CD14-positive monocyte (primary cell): ENCODE data around the gene DNAJA1. TPM values are rescaled to one million over a fixed set of nuclear protein-coding genes. Genes with fewer than 3 reads are reported as not detected.

Experiments used
- DNase-seq, 3 donors: peaks; one replicate each; pipeline ENCODE4 v3.0.0-alpha.2; 2011 to 2022
- H2AFZ ChIP-seq: 2 replicates; pipeline ENCODE4 v1.6.0; 2012; ENCODE audit warnings: mild to moderate bottlenecking, low read depth, low read length, inconsistent platforms; ENCODE audit not compliant: insufficient read depth, poor library complexity, severe bottlenecking
- H3K27ac ChIP-seq, 2 donors: 1 replicate in 1 of 2; 2 replicates in 1 of 2; pipeline ENCODE4 v1.5.1; 2012 to 2013; ENCODE audit warnings: low read length in 2 of 2, control low read depth in 1 of 2, inconsistent platforms in 1 of 2, low read depth in 1 of 2, mild to moderate bottlenecking in 1 of 2
- H3K27me3 ChIP-seq, 2 donors: one replicate each; pipeline versions ENCODE4 v1.6.0 to v1.6.1; 2011 to 2013; ENCODE audit warnings: low read length in 2 of 2; ENCODE audit not compliant: control insufficient read depth in 2 of 2, insufficient read depth in 2 of 2
- H3K36me3 ChIP-seq, 2 donors: replicated peaks in 1 of 2; 1 replicate in 1 of 2; 2 replicates in 1 of 2; pipeline versions ENCODE4 v1.5.1 to v1.6.1; 2012 to 2013; ENCODE audit warnings: low read length in 2 of 2, control low read depth in 1 of 2, inconsistent platforms in 1 of 2, mild to moderate bottlenecking in 1 of 2; ENCODE audit not compliant: insufficient read depth in 2 of 2, control insufficient read depth in 1 of 2
- H3K4me1 ChIP-seq, 2 donors: 1 replicate in 1 of 2; 2 replicates in 1 of 2; pipeline versions ENCODE4 v1.5.1 to v1.6.1; 2012 to 2013; ENCODE audit warnings: low read length in 2 of 2, control low read depth in 1 of 2, inconsistent platforms in 1 of 2, mild to moderate bottlenecking in 1 of 2, moderate library complexity in 1 of 2; ENCODE audit not compliant: insufficient read depth in 2 of 2, control insufficient read depth in 1 of 2
- H3K4me2 ChIP-seq: replicated peaks from 2 replicates; pipeline ENCODE3; 2012; ENCODE audit warnings: low read length, moderate library complexity, mild to moderate bottlenecking; ENCODE audit not compliant: poor library complexity, severe bottlenecking; ENCODE audit errors: extremely low read depth
- H3K4me3 ChIP-seq, 3 experiments: fragments of 200-600 bp in 1 of 3; sonication (generic) in 1 of 3; replicated peaks in 1 of 3; 1 replicate in 2 of 3; 2 replicates in 1 of 3; pipeline ENCODE4 v1.5.1; 2011 to 2013; ENCODE audit warnings: low read length in 3 of 3, mild to moderate bottlenecking in 3 of 3, control low read depth in 2 of 3, low read depth in 2 of 3, inconsistent platforms in 1 of 3, moderate library complexity in 1 of 3
- H3K79me2 ChIP-seq: 2 replicates; pipeline ENCODE4 v1.6.0; 2012; ENCODE audit warnings: mild to moderate bottlenecking, control low read depth, inconsistent platforms, low read length, moderate library complexity; ENCODE audit not compliant: insufficient read depth
- H3K9ac ChIP-seq: 2 replicates; pipeline ENCODE4 v1.6.0; 2017; ENCODE audit warnings: low read length, mild to moderate bottlenecking; ENCODE audit not compliant: insufficient read depth, poor library complexity, severe bottlenecking
- H3K9me3 ChIP-seq, 2 donors: replicated peaks in 1 of 2; 1 replicate in 1 of 2; 2 replicates in 1 of 2; pipeline versions ENCODE4 v1.5.1 to v1.6.1; 2012 to 2013; ENCODE audit warnings: low read length in 2 of 2, control low read depth in 1 of 2; ENCODE audit not compliant: control insufficient read depth in 1 of 2, insufficient read depth in 1 of 2
- H4K20me1 ChIP-seq: 2 replicates; pipeline ENCODE4 v1.6.0; 2012; ENCODE audit warnings: mild to moderate bottlenecking, low read length, control low read depth, moderate library complexity; ENCODE audit not compliant: insufficient read depth
- H3K27ac Mint-ChIP-seq, 7 donors: one replicate each; pipeline ENCODE4 v1.8.0; 2020; ENCODE audit warnings: mild to moderate bottlenecking in 7 of 7, mixed read lengths in 7 of 7, moderate library complexity in 6 of 7, inconsistent platforms in 2 of 7
- H3K27me3 Mint-ChIP-seq, 3 donors: one replicate each; pipeline ENCODE4 v1.8.0; 2021 to 2022; ENCODE audit warnings: low read depth in 3 of 3, mild to moderate bottlenecking in 3 of 3, mixed read lengths in 3 of 3, moderate library complexity in 3 of 3, inconsistent platforms in 1 of 3
- H3K36me3 Mint-ChIP-seq, 2 donors: one replicate each; pipeline ENCODE4 v1.8.0; 2020; ENCODE audit warnings: mixed read lengths in 2 of 2, inconsistent platforms in 1 of 2, mild to moderate bottlenecking in 1 of 2
- H3K4me1 Mint-ChIP-seq: one replicate; pipeline ENCODE4 v1.8.0; 2020; ENCODE audit warnings: mild to moderate bottlenecking, mixed read lengths
- H3K4me3 Mint-ChIP-seq, 2 donors: one replicate each; pipeline ENCODE4 v1.8.0; 2020; ENCODE audit warnings: mild to moderate bottlenecking in 2 of 2, mixed read lengths in 2 of 2, moderate library complexity in 1 of 2
- H3K9me3 Mint-ChIP-seq, 7 donors: one replicate each; pipeline ENCODE4 v1.8.0; 2020 to 2022; ENCODE audit warnings: mixed read lengths in 7 of 7, mild to moderate bottlenecking in 6 of 7, moderate library complexity in 6 of 7, inconsistent platforms in 2 of 7
- CTCF ChIP-seq: fragments of 200-600 bp; IDR thresholded peaks from one replicate; pipeline ENCODE4 v1.8.0; 2022; ENCODE audit warnings: antibody characterized with exemption, mild to moderate bottlenecking
- WGBS: methylation state at CpG from one replicate; pipeline ENCODE4 v1.1.5; 2013; ENCODE audit warnings: missing lambda C conversion rate; ENCODE audit not compliant: insufficient coverage; 5-methylcytosine and 5-hydroxymethylcytosine counted together
- intact Hi-C, 2 donors: fragments of 100-400 bp; cut with micrococcal nuclease; formaldehyde crosslinking; loops; one replicate each; pipeline versions ENCODE4 v1.15.0 to v1.15.1; 2023
- polyA plus RNA-seq, 3 donors: library from polyadenylated mRNA; depleted of rRNA in 1 of 3; unstranded in 2 of 3; stranded (reverse) in 1 of 3; fragments of 300-500 nt in 2 of 3; fragments of >200 nt in 1 of 3; fragmentation: Illumina TruSeq in 2 of 3; gene quantifications; 1 replicate in 2 of 3; 2 replicates in 1 of 3; pipeline ENCODE4 v1.2.3, GENCODE V29; 2012 to 2021

DNAJA1 gene
- polyA plus RNA-seq, 3 donors = 73.3 to 112 (median 93.6) TPM

GRCh38 chr9:33080534-33080933 lies 55.5 kb downstream of the DNAJA1 start:
- no peak for TF ChIP-seq CTCF
- 37% methylated on average over 3 of the region's 6 CpGs for WGBS
- H3K4me3 Mint-ChIP-seq = no peak overlapping the region
- Histone ChIP-seq H2AFZ (no peak overlapping the region), H3K9ac (no peak overlapping the region), H3K36me3 (no peaks in the 10 kb centered on the region), H3K27me3 (no peaks in the 10 kb centered on the region), H3K27ac (peak overlapping the region in 1 of 2 donors; percentile 9), H3K4me1 (peaks cover 30 to 32% of the 10 kb centered on the region in 2 donors), H3K9me3 (no peaks in the 10 kb centered on the region), H3K79me2 (peaks cover 10% of the 10 kb centered on the region), H3K4me2 (no peak overlapping the region), H4K20me1 (no peaks in the 10 kb centered on the region), H3K4me3 (no peak overlapping the region)
- no peaks in the 10 kb centered on the region for H3K36me3 Mint-ChIP-seq
- peaks cover 16% of the 10 kb centered on the region for H3K4me1 Mint-ChIP-seq
- intact Hi-C loops = loop anchor here (2.0 to 5.0 kb wide), 4 partner anchors 52 to 144 kb away; no protein-coding TSS in a partner anchor
- DNase-seq = no peak
- H3K27me3 Mint-ChIP-seq = no peaks in the 10 kb centered on the region
- peaks cover 0 to 1% (median 0%) of the 10 kb centered on the region in 7 donors for H3K9me3 Mint-ChIP-seq
- no peak overlapping the region for H3K27ac Mint-ChIP-seq

- Histone ChIP-seq H2AFZ (peak overlapping the region; percentile 57), H3K4me2 (peak overlapping the region; percentile 52), H3K4me1 (peaks cover 25 to 26% of the 10 kb centered on the region in 2 donors), H3K9me3 (no peaks in the 10 kb centered on the region), H4K20me1 (no peaks in the 10 kb centered on the region), H3K79me2 (peaks cover 3% of the 10 kb centered on the region), H3K36me3 (no peaks in the 10 kb centered on the region), H3K9ac (no peak overlapping the region), H3K27ac (peak overlapping the region in 1 of 2 donors; percentile 9), H3K4me3 (peak overlapping the region in 1 of 3 experiments; percentile 38), H3K27me3 (no peaks in the 10 kb centered on the region)
- Mint-ChIP-seq H3K4me3 (no peak overlapping the region), H3K9me3 (peaks cover 0 to 1% (median 0%) of the 10 kb centered on the region in 7 donors), H3K27ac (no peak overlapping the region), H3K27me3 (peaks cover 0 to 2% (median 0%) of the 10 kb centered on the region in 3 donors), H3K4me1 (peaks cover 10% of the 10 kb centered on the region), H3K36me3 (no peaks in the 10 kb centered on the region)
- WGBS = 0% methylated on average over 2 of the region's 9 CpGs
- intact Hi-C loops = loop anchor here (2.0 to 5.0 kb wide), 4 partner anchors 51 to 144 kb away; no protein-coding TSS in a partner anchor
- DNase-seq = peak; percentile 66 to 77 (median 71)
- peak; percentile 75 for TF ChIP-seq CTCF
Measured at GRCh38 chr9:33081128-33081851, 56.2 kb downstream of the DNAJA1 start.
